IPS-15b (cell line): Measurements from ENCODE around the gene RPL22.

Source experiments
- H3K27me3 ChIP-seq: one replicate; pipeline ENCODE4 v1.6.1; 2013; ENCODE audit warnings: low read length; ENCODE audit not compliant: control insufficient read depth, insufficient read depth
- H3K36me3 ChIP-seq: one replicate; pipeline ENCODE4 v1.6.1; 2013; ENCODE audit warnings: low read length; ENCODE audit not compliant: control insufficient read depth, insufficient read depth
- H3K4me1 ChIP-seq: one replicate; pipeline ENCODE4 v1.6.1; 2013; ENCODE audit warnings: mild to moderate bottlenecking, low read length; ENCODE audit not compliant: control insufficient read depth, insufficient read depth
- H3K4me3 ChIP-seq: one replicate; pipeline ENCODE4 v1.5.1; 2013; ENCODE audit warnings: low read depth, low read length
- H3K9ac ChIP-seq: one replicate; pipeline ENCODE4 v1.6.1; 2013; ENCODE audit warnings: low read depth, mild to moderate bottlenecking, low read length
- H3K9me3 ChIP-seq: one replicate; pipeline ENCODE4 v1.6.1; 2013; ENCODE audit warnings: mild to moderate bottlenecking, low read length; ENCODE audit not compliant: control insufficient read depth, insufficient read depth

The RPL22 gene

DNA sequence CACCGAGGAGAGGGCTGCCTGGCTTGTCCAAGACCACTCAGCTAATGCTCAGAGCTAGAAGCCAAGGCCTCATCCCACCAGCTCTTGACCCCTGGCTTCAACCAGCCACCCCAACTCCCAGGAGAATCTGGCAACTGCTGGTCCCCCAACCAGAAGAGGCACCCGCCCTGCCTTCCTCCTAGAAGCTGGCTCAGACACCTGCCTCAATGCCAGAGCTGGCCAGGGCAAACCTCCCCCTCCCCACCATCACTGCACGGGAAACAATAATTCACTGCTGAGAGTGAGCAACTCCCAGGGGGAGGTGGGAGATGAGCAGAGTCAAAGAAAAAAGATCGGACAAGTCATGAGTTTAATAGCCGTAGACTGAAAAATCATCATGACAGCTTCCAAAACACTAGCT is 22.6 kb downstream of the RPL22 start:
- Histone ChIP-seq H3K27me3 (peaks cover 38% of the 10 kb centered on the region), H3K4me3 (no peak overlapping the region), H3K36me3 (no peaks in the 10 kb centered on the region), H3K4me1 (peaks cover 3% of the 10 kb centered on the region), H3K9ac (no peak overlapping the region), H3K9me3 (no peaks in the 10 kb centered on the region)

DNA sequence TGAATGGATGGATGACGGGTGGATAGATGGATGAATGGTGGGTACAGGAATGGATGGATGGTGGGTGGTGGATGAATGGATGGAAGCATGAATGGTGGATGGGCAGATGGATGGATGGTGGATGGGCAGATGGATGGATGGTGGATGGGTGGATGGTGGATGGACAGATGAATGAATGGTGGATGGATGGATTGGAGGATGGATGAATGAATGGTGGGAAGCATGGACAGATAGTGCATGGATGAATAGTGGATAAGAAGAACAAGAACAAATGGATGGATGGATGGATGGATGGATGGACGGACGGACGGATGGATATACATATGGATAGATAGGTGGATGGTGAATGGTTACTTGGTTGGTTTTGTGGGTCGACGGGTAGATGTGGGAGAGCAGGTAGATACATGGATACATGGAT is 24.0 kb downstream of the RPL22 start:
- no peaks in the 10 kb centered on the region for H3K9me3 ChIP-seq
- no peak overlapping the region for H3K4me3 ChIP-seq
- H3K27me3 ChIP-seq: peaks cover 28% of the 10 kb centered on the region
- no peak overlapping the region for H3K9ac ChIP-seq
- H3K36me3 ChIP-seq: no peaks in the 10 kb centered on the region
- H3K4me1 ChIP-seq: no peaks in the 10 kb centered on the region

DNA sequence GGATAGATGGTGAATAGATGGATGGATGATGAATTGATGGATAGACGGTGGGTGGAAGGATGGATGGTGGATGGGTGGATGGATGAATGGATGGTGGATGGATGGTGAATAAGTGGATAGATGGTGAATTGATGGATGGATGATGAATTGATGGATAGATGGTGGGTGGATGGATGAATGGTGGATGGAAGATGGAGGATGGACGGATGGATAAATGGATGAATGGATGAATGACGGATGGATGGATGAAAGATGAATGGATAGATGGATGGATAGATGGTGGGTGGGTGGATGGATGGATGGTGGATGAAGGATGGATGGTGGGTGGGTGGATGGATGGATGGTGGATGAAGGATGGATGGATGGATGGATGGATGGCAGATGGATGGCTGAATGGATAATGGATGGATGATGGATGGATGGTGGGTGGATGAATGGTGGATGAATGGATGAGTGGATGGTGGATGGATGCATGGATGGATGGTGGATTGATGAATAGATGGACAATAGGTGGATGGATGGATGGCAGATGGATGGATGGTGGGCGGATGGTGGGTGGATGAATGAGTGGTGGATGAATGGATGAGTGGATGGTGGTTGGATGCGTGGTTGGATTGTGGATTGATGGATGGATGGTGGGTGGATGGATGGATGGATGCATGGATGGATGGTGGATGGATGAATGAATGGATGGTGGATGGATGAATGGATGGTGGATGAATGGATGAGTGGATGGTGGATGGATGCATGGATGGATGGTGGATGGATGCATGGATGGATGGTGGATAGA is 24.6 kb downstream of the RPL22 start:
- Histone ChIP-seq H3K27me3 (peaks cover 28% of the 10 kb centered on the region), H3K4me3 (no peak overlapping the region), H3K9ac (no peak overlapping the region), H3K36me3 (no peaks in the 10 kb centered on the region), H3K4me1 (no peaks in the 10 kb centered on the region), H3K9me3 (no peaks in the 10 kb centered on the region)

DNA sequence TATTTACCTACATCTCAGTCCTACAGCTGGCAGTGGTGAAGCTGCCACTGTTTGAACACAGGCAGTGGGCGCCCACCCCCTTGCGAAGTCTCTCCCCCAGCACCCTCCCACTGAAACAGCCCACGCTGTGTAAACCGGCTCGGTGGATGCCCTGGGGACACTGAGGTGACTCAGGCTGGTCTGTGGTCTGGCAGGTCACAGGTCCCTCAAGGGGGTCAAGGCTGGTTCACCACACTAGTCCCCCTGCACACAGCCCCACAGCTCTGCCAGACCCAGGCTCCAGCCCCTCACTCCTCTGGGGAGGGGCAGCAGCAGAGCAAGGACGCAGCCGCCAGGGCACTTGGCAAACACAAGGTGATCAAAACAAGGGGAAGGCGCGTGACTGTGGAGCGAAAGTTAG is 26.8 kb downstream of the RPL22 start:
- no peaks in the 10 kb centered on the region for H3K9me3 ChIP-seq
- no peaks in the 10 kb centered on the region for H3K36me3 ChIP-seq
- no peak overlapping the region for H3K4me3 ChIP-seq
- H3K9ac ChIP-seq: no peak overlapping the region
- peaks cover 12% of the 10 kb centered on the region for H3K27me3 ChIP-seq
- H3K4me1 ChIP-seq: no peaks in the 10 kb centered on the region

DNA sequence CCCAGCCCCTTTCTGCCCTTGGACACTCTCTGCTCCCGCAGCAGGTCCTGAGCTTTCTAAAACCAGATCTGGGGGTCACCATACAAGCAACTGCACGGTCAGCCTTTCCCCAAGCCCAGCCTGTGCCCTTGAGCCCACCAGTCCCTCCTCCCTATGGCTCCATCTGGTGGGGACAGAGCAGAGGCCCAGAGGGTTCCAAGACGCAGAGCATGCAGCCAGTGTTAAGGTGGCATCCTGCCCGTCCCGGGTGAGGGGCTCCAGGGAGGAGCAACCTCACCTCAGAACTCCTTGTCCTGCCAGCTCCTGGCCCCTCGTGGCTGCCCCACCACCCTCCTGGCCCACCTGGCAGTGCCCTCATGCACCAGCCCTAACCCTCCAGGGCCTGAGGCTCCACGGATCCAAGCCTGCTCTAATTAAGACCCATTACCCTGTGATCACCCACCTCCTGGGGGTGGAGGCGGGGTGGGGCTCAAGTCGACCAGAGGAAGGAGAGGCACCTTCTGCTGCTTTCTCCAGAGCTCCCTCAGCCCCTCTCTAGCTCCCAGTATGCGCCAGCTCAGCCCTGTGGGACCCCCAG is 27.8 kb downstream of the RPL22 start:
- Histone ChIP-seq H3K36me3 (no peaks in the 10 kb centered on the region), H3K9ac (no peak overlapping the region), H3K4me3 (no peak overlapping the region), H3K27me3 (peaks cover 3% of the 10 kb centered on the region), H3K4me1 (no peaks in the 10 kb centered on the region), H3K9me3 (no peaks in the 10 kb centered on the region)

DNA sequence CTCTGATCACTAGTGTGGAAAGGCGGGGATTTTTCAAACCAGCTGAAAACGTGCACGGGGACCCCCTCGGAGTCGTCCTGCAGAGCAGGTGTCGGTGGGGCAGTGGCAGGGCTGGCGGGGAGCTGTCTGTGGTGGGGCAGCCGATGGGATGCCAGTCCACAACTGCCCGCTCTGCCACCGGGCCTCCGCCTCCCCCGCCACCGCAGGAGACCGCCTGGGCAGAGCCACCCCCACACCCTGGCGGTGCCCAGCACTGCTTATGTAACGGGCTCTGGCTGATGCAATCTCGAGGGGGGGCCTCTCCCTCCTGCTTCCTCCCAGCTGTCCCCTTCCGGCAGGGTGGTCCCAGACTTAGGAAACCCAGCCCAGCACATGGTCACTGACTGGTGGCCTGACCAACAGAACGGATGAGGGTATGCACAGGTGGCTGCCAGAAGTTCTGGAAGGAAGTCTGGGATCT is 28.6 kb downstream of the RPL22 start:
- H3K4me1 ChIP-seq: no peaks in the 10 kb centered on the region
- no peaks in the 10 kb centered on the region for H3K36me3 ChIP-seq
- no peak overlapping the region for H3K9ac ChIP-seq
- H3K27me3 ChIP-seq: no peaks in the 10 kb centered on the region
- no peak overlapping the region for H3K4me3 ChIP-seq
- H3K9me3 ChIP-seq: no peaks in the 10 kb centered on the region

DNA sequence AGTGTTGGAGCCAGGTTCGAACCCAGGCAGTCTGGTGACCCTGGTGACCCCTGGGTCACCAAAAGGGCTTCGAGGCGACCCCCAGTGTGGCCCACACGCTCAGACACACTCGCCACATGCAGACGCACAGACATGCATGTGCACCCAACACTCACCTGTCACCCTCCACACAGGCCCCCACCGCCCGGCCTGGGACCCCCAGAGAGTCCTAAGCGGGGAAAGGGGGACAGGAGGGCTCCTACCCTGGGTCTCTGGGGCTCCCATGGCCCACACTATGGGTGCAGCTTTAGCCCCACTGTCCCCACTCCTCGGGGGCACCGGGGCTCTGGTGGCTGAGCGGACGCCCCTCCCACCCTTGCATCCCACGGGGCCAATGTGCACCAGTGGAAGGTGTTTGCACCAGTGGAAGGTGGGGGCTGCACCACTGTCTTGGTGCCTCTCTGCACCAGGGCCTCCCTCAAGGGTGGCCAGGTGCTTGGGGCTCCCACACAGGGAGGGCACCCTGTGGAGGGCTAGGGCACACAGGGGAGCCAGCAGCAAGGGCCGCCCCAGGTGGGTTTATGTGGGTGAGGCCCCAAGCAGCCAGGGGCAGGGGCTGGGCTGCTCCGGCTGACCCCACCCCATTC is 29.2 kb downstream of the RPL22 start:
- Histone ChIP-seq H3K4me1 (no peaks in the 10 kb centered on the region), H3K9ac (no peak overlapping the region), H3K9me3 (no peaks in the 10 kb centered on the region), H3K4me3 (no peak overlapping the region), H3K27me3 (no peaks in the 10 kb centered on the region), H3K36me3 (no peaks in the 10 kb centered on the region)

DNA sequence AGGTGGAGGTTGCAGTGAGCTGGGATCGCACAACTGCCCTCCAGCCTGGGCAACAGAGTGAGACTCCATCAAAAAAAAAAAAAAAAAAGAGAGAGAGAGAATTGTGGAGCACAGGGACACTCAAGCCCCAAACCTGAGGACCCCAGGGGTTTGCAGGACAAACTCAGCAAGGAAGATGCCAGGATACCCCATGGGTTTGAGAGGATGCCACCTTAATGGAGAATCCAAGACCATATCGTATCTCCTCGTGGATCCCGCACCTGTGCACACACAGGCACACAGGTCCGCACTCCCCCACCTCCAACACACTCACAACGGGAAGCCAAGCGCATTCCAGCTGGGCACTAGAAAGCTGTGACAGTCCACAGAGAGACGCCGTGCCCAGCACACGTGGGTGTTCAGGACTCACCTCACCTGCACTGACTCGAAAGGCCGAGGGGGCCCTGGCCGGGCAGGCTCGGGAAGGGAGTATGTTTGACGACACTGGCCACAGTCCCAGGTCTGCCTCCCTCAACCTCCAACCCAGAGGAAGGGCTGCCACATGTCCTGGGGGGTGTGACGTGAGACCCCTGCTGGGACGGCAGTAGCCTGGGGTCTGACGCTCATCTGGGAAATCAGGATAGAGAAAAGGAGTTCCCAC is 30.3 kb downstream of the RPL22 start:
- no peak overlapping the region for H3K4me3 ChIP-seq
- H3K9me3 ChIP-seq: no peaks in the 10 kb centered on the region
- H3K4me1 ChIP-seq: no peaks in the 10 kb centered on the region
- no peaks in the 10 kb centered on the region for H3K36me3 ChIP-seq
- H3K9ac ChIP-seq: no peak overlapping the region
- no peaks in the 10 kb centered on the region for H3K27me3 ChIP-seq

DNA sequence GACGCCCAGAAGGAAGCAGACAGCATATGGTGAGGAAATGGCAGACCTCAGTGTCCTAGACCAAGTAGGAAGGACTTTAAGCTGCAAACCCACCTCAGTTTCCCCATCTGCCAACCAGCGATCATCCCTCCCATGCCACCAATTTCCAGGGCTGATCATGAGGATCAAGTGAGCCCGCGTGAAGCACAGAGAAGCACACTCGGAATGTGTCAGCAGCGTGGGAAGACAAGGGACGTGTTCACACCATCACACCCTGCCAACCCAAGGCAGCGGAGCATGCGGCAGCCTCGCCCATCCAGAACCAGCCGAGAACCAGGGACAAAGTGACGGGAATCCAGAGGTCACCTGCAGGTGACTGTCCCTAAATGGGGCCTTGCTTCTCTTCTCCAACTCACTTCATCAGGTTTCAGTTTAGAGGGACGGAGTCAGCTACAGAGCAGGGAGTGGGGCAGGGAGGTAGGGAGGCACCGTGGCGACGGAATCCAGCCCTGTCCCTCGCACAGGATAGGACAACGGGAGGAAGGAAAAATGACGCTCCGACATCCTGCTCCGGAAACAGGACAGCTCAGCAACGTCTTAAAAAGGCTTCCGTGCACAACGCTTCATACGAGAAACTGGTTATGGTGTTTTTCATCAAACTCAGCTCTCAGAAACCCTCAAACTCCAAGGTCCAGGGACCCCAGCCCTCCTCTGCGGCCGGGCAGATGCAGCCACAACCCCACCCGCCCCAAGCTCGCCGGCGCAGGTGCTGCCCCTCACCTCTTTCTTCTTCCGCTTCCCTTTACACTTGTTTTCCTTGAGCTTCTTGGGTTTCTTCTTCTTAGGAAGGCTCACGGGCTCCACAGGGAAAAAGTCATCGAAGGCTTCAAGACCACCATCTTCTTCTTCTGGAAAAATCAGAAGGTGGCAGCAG is 31.7 kb downstream of the RPL22 start:
- no peaks in the 10 kb centered on the region for H3K27me3 ChIP-seq
- no peaks in the 10 kb centered on the region for H3K36me3 ChIP-seq
- no peaks in the 10 kb centered on the region for H3K9me3 ChIP-seq
- no peak overlapping the region for H3K9ac ChIP-seq
- H3K4me3 ChIP-seq: no peak overlapping the region
- H3K4me1 ChIP-seq: no peaks in the 10 kb centered on the region

DNA sequence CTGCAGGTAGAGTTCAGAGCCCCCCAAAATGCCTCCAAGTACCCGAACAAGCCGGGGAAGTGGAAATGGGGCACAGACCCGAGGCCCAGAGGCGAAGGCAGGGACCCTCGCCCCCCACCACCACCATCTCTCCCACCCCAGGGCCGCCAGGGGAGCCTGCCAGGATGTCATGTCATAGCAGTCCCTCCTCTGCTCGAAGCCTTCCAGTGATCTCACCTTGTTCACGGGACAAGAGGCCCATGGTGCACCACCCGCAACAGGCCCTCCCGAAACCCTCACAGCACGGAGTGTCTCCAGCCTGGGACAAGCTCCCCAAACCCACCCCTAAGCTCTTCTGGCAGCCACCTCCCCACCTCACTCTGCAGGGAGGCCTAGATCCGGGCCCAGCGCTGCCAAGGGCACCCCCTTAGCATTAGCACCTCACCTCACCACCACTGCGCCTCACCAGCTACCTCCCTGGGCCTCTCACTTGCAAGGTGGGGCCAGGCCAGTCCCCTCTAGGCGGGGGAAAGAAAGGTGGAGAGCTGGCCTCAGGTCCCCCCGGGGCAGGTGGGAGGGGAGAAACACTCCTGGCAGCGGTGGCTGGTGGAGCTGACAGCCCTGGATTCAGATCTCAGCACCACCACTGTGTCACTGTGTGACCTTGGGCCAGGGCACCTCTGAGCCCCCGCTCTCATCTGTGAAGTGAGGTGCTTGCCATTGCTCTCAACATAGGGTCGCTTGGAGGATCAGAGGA is 32.6 kb downstream of the RPL22 start:
- H3K4me1 ChIP-seq: no peaks in the 10 kb centered on the region
- no peak overlapping the region for H3K9ac ChIP-seq
- no peaks in the 10 kb centered on the region for H3K36me3 ChIP-seq
- no peaks in the 10 kb centered on the region for H3K9me3 ChIP-seq
- no peaks in the 10 kb centered on the region for H3K27me3 ChIP-seq
- H3K4me3 ChIP-seq: no peak overlapping the region
